ENCODE data around the gene SORCS3.

The SORCS3 gene

DNA sequence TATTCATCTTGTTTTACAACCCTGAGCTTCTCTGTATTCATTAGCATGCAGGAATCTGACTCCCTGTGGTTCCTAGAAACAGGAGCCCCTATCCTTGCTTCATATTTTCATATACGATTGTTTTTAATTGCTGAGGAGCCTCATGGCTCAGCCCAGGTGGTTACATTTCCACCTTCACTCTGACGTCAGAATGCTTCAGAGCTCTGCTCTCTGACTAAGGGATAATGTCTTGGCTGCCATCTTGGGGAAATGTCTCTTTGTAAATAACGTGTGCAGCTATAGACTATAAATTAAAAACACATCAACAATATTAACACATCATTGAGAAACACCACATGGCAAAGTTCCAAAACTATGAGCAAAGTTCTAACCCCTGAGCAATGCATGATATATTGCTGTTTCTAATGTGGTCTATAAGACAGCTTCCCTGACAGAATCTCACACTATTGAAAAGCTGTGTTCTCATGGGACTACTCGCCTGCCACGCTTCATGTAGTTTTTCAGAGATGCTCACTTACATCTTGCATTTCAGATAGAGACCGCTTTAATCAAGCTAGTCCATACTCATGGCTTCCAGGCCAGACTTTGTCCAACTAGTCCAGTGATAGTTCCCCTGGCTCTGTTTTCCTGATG is 227.0 kb downstream of the SORCS3 start:
- no peak for FAIRE-seq

DNA sequence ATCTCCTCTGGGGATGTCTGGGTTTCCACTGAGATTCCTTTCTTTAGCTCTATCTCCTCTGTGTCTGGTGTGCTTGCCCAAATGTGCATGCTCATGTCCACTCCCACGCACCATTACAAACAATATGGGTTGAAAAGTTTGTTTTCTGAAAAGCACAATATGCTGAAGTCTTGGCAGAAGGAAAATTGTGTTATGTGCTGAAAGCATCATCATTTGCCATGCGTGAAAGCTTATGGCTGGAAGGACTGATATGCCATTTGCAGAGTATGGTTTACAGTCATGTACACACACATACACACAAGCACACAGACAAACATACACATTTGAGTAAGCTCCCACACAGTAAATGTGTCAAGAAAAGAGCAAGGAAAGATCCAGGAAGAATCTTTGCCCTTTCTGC is 231.6 kb downstream of the SORCS3 start:
- no peak for FAIRE-seq

DNA sequence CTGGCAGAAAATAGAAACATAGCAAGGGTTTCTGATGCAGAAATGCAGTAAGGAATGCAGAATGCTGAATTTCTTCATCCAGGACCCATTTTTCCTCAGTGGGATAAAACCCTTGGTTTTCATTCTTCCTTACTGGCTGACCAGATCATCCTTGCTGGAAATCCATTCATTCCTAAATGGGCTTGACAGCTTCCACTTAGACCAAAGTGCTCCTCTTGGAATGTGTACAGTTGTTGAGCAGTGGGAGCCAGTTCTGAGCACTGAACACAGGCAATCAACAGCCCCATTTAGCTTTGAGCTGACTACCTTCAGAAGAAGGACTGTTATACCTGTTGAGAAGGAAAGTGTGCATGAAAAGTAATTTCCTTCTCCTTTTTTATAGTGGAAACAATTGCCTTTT is 232.1 kb downstream of the SORCS3 start:
- no peak for FAIRE-seq

DNA sequence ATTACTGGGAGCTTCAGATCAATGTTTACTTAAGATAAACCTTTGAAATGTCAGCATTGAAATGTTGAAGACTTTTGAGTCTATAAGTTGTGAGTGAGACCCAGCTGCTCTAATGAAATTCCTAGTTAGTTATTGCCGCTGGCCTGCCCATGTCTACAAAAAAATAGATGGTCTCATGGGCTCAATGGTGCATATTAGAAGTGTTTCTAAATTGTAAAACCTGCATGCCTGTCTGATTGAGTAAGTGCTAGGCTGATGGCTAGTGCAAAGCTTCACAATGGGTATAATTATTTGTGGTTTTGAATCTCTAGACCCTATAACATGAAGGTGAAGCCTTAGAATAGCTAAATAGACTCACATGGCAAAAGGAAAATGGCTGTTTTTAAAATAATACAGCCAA is 234.5 kb downstream of the SORCS3 start:
- no peak for FAIRE-seq

DNA sequence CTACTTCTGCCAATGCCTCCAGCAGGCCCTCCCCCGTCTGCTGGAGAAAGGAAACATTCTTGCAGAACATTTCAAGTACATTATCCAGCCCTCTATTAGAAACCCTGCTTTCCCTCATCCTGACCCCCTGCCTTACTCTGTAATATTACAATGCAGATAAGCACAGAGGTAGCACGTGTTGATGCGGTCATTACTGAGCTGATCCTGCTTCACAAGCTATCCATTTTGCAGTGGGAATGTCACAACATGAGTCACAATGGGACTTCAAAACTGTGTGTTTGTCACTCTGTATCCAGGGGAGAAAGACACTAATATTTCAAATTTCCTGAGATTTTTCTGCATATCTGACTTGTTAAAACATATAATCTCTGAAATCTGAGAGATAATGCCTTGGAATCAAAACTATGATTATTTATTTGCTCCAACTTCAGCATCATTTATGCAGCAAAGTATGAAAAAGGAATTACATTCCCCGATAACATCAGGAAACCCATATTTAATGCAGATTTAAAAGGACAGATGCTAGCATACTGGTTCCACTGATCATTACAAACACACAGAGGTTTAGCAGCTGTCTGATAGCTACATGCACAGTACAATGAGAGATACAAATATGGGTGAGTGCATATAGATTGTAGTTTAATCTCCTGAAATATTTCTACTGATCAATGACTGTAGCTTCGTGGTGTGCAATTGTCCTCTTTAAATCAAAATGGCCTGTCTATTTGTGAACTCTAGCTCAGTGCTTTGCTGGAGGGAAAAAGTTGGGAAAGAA is 239.7 kb downstream of the SORCS3 start:
- FAIRE-seq: no peak

DNA sequence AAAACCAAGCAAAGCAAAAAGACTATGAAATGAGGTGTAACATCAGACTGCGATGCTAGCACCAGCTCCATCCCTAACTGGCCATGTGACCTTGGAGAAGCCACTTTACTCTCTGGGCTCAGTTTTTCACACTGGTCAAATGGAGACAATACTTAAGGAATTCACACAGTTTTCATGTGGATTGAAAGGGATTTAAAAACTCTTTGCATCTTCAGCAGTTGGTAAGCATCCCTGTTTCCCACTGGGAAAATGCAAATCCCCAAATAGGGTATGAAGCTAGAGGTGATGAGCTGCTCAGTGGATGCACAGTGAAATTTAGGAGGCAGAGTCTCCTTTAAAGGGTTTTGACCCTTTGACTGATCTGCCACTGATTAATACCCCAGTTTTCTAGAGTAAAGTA is 240.7 kb downstream of the SORCS3 start:
- no peak for FAIRE-seq

DNA sequence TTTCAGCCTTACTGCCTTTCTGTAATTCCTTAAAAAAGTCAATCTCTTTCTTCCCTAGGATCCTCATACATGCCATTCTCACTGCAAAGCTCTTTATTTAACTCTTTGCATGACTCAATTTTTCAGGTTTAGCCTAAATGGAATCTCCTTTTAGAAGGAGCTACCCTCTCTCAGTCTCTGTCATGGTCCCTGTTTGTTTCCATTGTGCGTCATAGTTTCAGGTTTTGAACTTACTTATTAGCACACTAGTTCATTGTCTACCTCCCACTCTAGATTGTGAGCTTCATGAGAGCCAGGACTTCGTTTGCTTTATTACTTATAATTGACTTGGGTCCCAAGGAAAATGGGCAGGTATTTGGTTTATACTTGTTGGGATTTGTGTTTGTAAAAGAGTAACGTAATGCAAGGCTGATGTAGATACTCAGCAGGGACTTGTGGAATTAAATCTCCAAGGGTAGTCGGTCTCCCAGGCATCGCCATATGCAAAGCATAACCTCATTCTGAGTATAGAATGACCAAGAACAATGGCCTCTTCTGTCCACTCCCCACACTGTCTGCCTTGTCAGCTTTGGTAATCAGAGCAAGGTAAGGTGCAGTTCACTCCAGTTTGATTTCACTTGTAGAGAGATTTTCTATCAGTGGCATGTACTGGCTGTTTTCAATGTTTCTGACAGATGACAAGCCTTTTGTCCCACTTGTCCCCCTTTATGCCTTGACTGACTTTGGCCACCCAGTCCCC is 252.0 kb downstream of the SORCS3 start:
- FAIRE-seq: no peak

DNA sequence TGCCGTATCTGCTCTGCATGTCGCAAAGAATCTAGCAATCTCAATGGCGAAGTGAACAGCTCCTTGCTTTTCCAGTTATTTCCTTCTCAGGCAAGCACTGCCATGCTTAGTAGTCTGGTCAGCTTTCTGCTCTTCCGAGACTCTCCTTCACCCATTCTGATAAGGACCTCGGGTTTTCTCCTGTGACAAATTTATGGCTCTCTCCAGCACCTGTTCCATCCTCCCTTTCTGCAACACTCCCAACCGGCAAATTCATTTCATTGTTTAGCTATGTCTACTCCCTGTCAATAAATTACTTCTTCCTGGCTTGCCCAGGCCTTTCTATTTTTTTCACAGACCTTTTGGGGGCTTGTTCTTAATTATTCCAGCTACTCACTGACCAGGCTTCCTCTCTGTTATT is 252.6 kb downstream of the SORCS3 start:
- FAIRE-seq: no peak

DNA sequence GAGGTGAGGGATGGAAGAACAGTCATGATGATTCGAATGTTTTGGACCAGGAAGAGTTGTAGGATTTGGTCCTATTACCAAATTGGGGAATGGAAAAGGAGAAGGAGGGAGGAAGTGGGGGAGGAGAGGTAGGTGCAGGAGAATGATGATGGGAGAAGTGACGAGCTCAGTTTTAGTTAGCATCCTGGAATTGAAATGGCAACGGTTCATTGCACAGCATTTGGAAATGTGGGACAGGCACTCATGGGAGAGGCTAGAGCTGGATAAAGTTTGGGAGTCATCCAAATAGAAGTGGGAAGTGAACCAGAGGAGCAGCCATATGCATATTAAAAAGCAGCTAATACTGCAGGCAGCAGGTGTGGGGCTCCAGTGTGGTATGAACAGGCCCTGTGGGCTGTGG is 253.6 kb downstream of the SORCS3 start:
- FAIRE-seq: no peak

DNA sequence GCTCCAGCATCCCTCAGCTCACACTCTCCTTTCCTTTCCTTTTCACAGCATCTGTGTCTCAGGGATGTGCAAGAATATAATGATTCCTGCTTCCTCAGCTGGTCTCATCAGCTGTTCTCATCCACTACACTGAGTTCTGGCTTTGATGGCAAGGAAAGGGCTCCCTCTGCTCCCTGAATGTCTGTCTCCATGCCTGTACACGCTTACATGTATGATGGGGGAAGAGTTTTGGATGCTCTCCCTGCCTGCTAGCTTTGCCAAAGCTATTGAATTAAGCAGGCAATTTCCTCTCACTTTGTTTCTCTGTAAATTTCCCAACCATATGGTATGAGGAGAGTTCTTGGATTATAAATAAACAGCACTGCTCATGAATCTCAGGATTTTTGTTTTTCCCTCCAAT is 254.5 kb downstream of the SORCS3 start:
- FAIRE-seq: no peak

DNA sequence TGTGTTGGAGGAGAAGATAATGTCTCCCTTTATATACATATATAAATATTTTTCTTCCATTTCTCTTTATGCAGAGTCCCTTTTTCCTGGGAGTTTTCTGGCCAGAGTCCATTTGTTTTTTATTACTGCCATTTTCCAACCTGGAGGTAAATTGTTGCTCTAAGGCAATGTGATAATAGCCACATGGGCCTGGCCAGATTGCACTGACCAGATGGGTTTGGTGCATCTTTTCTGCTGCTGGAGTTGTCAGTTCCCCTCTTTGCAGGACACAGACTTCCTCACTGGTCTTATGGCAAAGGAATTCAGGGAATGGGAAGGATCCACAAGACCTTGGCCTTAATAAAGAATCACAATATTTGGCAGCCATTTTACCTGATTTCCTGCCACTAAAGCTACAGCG is 254.9 kb downstream of the SORCS3 start:
- FAIRE-seq: no peak

DNA sequence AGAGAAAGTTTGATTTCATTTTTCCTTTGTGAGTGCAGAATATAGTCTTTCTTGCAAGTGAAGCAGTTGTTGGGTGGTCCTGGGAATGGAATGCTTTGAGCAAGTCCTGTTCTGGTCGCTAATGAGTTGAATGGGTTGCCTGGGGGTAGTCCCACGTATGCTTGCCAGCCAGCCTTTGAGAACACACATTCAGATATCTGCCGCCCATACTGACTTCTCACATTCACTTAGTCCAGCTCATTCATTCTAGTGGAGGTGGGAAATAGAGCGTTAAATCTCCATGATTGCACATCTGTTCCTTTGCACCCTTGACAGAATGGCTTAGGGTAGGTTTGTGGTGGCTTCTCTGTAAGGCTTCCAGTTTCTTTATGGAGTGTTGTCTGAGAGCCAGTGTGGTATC is 256.6 kb downstream of the SORCS3 start:
- no peak for FAIRE-seq

DNA sequence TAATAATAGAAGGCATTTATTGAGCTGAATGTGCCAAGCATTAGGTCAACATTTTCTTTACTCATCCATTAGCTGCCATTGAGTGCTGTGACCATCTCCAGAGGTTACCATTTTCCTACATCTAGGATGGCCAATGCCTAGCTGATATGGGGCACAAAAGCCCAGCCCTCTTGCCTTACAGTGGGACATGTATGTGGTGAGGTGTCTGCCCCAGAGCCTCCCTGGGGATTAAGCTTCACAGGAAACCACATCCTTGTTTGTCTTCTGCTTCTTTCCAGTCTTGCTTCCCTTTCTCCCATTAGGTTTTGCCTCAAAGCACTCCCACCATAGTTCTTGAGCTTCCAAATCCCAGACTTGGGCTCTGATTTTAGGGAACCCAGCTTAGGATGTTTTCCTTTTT is 258.7 kb downstream of the SORCS3 start:
- FAIRE-seq: no peak

DNA sequence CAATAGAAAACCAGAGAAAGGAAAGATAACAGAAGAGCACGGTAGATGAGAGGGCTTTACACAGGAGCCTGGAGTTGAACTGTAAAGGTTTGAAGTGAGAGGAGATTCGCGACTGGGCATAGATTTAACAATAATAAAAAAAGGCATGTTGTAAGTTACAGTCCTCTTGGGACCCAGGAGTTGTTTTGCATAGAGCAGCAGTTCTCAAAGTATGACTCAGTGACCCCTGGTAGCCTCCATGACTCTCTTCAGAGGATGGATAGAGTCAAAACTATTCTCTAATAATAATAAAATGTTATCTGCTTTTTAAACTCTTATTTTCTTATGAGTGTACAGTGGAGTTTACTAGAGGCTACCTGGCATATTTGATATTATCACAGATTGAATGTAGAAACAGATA is 262.3 kb downstream of the SORCS3 start:
- no peak for FAIRE-seq

DNA sequence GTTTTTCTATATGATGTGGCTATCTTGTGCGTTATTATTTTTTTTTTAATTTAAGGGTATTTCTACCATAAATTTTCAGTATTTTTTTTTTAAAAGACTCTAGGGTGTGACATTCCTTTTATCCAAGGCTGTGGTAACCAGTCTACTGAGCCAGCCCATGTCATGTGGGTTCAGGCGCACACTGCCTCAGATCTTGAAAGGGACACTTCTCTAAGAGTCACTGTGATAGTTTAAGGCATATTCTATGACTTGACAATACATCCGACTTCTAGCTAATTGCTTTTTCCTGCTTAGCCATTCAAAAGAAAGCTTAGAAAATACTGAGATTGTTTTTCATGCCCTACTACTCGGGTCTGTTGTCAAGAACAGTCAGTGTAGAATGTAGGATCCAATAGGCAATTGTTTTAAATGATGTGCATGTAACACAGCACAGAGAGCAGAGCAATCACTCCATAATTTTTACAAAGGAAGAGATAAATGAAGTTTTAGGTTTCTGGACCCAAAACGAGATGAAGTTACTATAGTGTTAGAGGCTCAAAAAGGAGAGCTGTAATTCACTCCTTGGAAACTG is 263.7 kb downstream of the SORCS3 start:
- FAIRE-seq: no peak

DNA sequence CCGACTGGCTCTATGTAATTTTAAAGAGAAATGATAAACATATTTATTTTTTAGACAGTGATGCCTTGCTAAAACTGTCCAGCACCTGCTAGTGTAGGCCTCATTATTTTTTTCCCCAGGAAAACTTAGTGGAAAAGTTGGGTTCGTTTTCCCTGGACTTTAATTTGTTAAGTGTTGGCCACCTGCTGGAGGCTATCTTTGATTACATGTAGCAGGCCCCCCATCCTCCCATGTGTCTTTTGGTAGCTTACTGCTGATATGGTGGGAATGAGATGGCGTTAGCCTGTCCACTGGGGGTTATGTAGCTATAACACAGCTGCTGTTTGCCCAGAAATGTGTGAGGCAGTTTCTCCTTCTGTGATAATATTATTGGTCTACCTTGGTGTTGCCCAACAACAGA is 265.0 kb downstream of the SORCS3 start:
- no peak for FAIRE-seq

DNA sequence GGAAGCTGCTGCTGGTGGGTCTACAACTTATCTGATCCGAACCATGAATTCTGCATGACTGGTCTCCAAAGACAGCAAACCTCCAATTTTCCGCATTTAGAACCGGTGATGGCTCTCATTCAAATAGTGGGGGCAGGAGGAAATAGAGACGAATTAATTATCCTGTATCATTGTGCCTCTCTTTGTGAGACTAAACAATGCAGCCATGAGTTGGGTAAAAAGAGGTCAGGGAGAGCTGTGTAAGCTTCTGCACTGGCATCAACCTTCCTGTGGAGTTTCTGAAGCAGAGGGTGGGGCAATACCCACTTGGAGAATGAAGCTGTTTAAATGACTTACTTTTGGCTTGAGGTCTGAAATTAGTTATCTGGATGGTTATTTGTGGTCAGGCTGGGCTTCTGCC is 266.4 kb downstream of the SORCS3 start:
- FAIRE-seq: no peak

DNA sequence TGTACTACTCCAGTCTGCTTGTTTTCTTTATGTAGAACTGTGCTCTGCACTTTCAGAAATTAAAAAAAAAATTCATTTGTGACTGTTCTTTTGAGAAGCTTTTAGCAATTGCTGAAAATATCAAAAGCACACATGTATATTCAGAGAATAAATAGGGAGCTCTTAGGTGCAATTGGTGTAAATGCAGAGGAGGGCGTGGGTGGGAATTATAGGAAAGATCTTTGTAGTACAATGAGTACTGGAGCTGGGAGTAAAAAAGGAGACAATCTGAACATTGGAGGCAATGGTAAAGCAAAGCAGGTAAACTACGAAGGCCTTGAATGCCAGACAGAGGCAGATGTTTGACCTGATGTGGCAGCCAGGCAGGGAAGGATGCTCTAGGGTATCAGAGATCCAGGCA is 267.5 kb downstream of the SORCS3 start:
- FAIRE-seq: no peak

DNA sequence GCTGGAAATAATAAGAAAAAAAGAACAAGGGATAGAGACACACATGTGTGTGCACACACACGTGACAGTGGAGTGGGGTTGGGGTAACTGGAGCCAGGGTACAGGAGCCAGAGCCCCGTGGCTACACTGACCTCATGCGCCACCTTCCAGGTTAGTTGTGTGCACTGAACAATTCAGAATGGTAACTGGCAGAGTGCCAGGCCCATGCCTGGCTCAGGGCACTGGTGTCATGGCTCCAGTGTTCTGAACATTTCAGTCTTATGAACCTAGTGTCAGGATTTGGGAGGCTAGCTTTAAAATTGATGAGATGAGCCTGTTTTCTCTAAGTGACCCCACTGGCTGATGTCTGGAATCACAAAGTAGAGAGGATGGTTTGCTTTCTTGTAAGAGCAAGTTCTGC is 269.6 kb downstream of the SORCS3 start:
- FAIRE-seq: no peak

DNA sequence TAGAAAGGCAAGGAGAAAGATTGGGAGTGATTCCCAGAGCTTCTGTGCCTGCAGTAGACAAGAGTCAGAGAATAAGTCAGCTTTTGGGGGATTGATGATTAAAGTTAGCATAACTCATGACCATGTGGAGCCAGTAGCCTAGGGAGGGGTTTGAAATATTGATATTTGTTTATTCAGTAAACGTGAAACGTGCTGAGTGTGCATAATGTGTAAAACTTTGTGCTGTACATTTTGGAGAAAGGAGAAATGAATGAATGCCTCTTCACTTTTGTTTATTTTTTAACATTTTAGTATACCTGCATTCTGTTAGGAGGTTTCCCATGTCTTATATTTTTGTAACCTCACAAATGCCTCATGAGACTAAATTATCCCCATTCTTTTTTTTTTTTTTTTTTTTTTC is 272.3 kb downstream of the SORCS3 start:
- no peak for FAIRE-seq

DNA sequence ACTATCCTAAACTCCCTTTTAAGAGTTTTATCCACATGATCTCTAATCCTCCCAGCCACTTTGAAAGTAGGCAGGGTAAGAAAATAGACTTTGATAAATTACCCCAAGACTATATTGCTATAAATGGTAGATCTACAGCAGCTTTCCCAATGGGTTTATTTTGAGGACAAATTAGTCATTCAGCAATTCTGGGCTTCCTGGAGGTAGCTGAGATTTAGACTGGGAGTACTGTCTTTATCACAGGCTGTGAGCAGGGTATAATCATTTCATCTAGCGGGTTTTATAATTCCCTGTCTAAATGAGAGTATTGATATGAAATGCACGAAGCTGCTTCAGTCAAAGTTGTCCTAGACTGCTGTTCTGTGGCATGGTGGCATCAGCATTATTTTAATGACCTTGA is 279.4 kb downstream of the SORCS3 start:
- FAIRE-seq: no peak

DNA sequence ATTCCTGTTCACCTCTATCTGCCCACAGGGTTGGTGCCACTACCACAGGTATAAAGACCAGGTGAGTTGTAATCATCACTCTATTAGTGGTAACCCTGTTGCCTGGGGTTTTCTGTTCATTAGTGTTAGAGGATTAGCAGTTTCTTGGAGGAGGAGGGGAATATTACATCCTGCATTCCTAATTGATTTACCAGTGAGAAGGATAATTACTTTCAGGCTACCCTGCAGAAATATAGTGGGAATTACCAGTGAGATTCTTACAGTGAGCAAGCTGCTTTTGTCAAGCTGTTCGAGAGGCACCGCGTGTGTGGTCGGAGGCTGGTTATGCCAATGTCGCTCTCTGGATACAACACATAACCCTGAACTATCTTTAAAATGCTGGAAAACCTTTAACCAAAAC is 280.7 kb downstream of the SORCS3 start:
- FAIRE-seq: no peak

DNA sequence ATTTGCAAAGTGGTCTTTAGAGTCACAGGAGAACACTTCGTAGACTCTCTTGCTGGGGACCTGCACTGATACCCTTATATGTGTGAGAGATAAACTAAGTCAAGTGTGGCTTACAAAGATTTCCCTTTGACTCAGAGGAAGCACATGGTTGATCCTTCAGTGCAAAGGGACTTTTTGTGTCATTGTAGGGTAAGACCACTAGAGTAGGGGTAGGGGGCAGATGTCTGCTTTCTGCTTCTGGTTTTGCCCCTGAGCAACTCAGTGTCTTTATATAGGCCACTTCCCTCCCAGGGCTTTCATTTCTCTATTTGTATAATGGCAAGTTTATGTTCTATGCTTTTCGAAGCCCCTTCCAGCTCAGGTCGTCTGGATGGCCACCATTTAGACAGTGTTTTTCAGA is 281.7 kb downstream of the SORCS3 start:
- no peak for FAIRE-seq

DNA sequence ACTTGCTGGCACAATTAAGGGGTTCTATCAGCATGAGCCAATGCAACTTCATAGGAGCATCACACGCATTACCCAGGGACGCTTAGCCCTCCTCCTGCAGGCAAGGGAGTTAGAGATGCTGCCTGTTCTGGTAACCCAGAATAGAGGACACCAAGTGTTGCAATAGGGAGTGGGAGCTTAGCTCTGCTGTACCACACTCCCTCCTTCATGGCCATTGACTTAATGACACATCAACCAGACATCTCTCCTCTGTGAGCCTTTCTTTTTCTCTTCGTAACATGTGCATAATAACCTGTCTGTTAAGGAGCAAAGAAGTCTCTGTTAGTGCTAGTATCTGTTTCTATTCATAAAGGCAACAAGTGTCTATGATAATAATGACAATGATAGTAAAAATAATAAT is 282.4 kb downstream of the SORCS3 start:
- no peak for FAIRE-seq
